Measurements from ENCODE around the gene RPL18A.
A peak's percentile ranks its signal among the peaks of the same experiment; 100 is the strongest.

The RPL18A gene

DNA sequence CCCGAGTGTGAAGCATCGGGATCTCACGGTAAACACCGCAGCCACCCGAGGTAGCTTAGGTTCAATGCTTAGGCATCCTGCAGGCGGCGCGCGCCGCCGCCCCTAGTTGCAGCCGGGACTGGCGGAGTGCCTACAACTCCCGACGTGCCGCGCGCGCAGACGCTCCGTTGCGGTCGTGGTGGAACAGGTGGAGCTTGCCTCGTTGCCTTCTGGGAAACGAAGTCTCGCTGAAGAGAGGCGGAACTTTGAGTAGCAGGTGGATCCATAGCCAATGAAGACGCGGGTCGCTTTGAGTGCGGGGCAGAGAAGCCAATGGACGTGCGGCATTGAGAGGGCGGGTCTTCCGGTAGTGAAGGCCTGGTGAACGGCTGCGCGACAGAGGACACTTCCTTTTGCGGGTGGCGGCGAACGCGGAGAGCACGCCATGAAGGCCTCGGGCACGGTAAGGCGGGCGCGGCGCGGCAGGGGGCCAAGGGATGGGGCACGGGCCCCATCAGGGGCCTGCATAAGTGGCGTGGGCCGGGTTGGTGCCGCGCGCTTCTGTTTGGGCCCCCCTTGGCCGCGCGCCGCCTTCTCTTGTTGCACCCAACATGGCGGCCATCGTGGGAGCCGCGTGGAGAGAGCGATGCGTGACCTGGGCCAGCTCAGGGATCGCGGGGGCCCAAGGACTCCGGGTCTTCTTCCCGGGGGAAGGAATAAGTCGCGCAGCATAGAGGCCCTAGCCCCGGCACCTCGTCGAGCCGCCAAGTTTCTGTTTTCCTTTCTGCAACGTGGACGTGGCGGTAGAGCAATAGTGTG lies at the start of gene RPL18A:
Gene RPL18A, plus strand, starts transcription at position 378 of the 798 bp plus-strand sequence. Its CDS starts 47 bp downstream, at position 425.
- Histone ChIP-seq H3K27ac (ENCODE audit: low read length) (peak within 1 kb of the TSS; percentile 93), H3K4me1 (ENCODE audit: control insufficient read depth, low read depth, low read length) (peaks cover 8% of the 10 kb centered on the region), H3K27me3 (ENCODE audit: control insufficient read depth, insufficient read depth, low read length) (peaks cover 4% of the 10 kb centered on the region), H3K36me3 (ENCODE audit: control insufficient read depth, low read depth, low read length) (peaks cover 46% of the 10 kb centered on the region), H3K4me3 (ENCODE audit: low read length) (peak within 1 kb of the TSS; percentile 100), H3K9me3 (ENCODE audit: control insufficient read depth, low read depth, low read length) (no peaks in the 10 kb centered on the region), H3K9ac (ENCODE audit: low read length) (peak within 1 kb of the TSS; percentile 100)

DNA sequence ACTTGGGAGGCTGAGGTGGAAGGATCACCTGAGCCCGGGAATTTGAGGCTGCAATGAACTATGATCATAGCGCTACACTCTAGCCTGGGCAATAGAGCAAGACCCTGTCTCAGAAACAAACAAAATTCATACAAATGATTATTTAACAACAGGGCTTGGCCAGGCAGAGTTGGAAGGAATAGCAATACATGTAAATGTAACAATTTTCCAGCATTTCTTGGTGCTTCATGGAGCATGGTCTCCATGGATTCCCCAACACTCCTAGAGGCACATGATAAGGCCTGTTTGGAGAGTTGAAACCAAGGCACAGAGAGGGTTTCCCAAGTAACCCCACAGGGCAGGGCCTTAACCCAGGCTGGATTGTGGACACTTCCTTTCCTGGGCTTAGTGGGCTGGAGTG lies 48.6 kb upstream of the RPL18A start:
- H3K4me1 ChIP-seq (ENCODE audit: control insufficient read depth, low read depth, low read length) = no peaks in the 10 kb centered on the region
- H3K27ac ChIP-seq (ENCODE audit: low read length) = no peak overlapping the region
- no peaks in the 10 kb centered on the region for H3K36me3 ChIP-seq (ENCODE audit: control insufficient read depth, low read depth, low read length)
- H3K9ac ChIP-seq (ENCODE audit: low read length) = no peak overlapping the region
- H3K4me3 ChIP-seq (ENCODE audit: low read length) = no peak overlapping the region
- no peaks in the 10 kb centered on the region for H3K9me3 ChIP-seq (ENCODE audit: control insufficient read depth, low read depth, low read length)
- H3K27me3 ChIP-seq (ENCODE audit: control insufficient read depth, insufficient read depth, low read length) = no peaks in the 10 kb centered on the region

DNA sequence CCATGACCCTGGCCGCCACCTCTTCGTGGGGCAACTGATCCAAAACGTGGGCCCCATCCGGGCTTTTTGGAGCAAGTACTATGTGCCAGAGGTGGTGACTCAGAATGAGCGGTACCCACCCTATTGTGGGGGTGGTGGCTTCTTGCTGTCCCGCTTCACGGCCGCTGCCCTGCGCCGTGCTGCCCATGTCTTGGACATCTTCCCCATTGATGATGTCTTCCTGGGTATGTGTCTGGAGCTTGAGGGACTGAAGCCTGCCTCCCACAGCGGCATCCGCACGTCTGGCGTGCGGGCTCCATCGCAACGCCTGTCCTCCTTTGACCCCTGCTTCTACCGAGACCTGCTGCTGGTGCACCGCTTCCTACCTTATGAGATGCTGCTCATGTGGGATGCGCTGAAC lies 48.0 kb upstream of the RPL18A start:
- no peaks in the 10 kb centered on the region for H3K27me3 ChIP-seq (ENCODE audit: control insufficient read depth, insufficient read depth, low read length)
- H3K4me1 ChIP-seq (ENCODE audit: control insufficient read depth, low read depth, low read length) = no peaks in the 10 kb centered on the region
- no peak overlapping the region for H3K4me3 ChIP-seq (ENCODE audit: low read length)
- H3K36me3 ChIP-seq (ENCODE audit: control insufficient read depth, low read depth, low read length) = no peaks in the 10 kb centered on the region
- no peak overlapping the region for H3K27ac ChIP-seq (ENCODE audit: low read length)
- H3K9me3 ChIP-seq (ENCODE audit: control insufficient read depth, low read depth, low read length) = no peaks in the 10 kb centered on the region
- no peak overlapping the region for H3K9ac ChIP-seq (ENCODE audit: low read length)

DNA sequence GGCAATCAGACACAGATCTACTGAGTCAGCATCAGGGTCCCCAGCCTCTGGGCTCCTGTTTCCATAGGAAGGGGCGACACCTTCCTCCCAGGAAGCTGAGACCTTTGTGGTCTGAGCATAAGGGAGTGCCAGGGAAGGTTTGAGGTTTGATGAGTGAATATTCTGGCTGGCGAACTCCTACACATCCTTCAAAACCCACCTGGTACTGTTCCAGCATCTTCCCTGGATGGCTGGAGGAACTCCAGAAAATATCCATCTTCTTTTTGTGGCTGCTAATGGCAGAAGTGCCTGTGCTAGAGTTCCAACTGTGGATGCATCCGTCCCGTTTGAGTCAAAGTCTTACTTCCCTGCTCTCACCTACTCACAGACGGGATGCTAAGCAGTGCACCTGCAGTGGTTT lies 47.6 kb upstream of the RPL18A start:
- Histone ChIP-seq H3K27me3 (ENCODE audit: control insufficient read depth, insufficient read depth, low read length) (no peaks in the 10 kb centered on the region), H3K27ac (ENCODE audit: low read length) (no peak overlapping the region), H3K9ac (ENCODE audit: low read length) (no peak overlapping the region), H3K9me3 (ENCODE audit: control insufficient read depth, low read depth, low read length) (no peaks in the 10 kb centered on the region), H3K4me1 (ENCODE audit: control insufficient read depth, low read depth, low read length) (no peaks in the 10 kb centered on the region), H3K4me3 (ENCODE audit: low read length) (no peak overlapping the region), H3K36me3 (ENCODE audit: control insufficient read depth, low read depth, low read length) (no peaks in the 10 kb centered on the region)

DNA sequence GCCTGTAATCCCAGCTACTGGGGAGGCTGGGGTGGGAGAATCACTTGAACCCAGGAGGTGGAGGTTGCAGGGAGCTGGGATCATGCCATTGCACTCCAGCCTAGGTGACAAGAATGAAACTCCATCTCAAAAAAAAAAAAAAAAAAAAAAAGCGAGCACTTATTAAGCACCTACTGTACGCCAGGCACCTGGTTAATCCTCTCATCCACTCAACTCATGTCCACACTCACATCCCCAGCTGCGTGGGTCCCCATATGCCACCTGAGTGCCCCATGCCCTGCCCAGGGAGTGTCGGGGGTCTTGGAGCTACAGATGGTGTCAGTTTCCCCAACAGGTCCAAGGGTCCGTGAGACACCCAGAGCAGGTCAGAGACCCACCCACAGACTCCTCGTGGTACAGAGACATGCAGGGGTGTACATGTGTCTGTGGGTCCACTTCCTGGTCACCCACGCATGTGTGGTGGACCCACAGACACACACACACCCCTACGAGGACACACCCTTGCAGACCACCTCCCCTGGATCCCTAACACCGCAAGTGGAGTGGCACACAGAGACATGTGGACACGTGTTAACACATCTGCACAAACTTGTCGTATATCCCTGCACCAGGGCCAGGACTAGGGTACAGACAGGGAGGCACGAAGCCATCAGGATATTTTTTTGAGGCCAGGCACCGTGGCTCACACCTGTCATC lies 41.9 kb upstream of the RPL18A start:
- Histone ChIP-seq H3K9ac (ENCODE audit: low read length) (no peak overlapping the region), H3K9me3 (ENCODE audit: control insufficient read depth, low read depth, low read length) (no peaks in the 10 kb centered on the region), H3K27me3 (ENCODE audit: control insufficient read depth, insufficient read depth, low read length) (no peaks in the 10 kb centered on the region), H3K36me3 (ENCODE audit: control insufficient read depth, low read depth, low read length) (no peaks in the 10 kb centered on the region), H3K4me1 (ENCODE audit: control insufficient read depth, low read depth, low read length) (no peaks in the 10 kb centered on the region), H3K4me3 (ENCODE audit: low read length) (no peak overlapping the region), H3K27ac (ENCODE audit: low read length) (no peak overlapping the region)

DNA sequence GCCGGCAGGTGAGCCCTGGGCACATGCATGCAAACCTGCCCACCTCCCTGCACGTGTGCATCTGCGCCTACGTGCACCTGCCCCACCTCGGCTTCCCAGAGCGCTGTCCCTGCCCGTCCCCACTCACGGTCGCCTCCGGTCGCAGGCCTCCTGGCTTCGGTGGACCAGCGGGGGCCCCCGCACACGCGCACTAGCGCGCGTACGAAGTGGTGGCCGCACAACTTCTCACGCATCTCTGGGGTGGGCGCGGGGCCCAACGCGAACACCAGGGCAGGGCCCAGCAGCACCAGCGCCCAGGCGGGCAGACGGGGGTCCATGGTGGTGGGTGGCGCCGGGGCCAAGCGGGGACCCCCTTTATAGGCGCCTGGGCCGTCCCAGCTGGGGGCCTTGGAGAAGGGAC lies 38.5 kb upstream of the RPL18A start, which contains the start of gene INSL3:
Gene INSL3, minus strand, starts transcription at position 330 of the 400 bp plus-strand sequence. Its CDS starts 13 bp downstream, at position 317.
- no peaks in the 10 kb centered on the region for H3K36me3 ChIP-seq (ENCODE audit: control insufficient read depth, low read depth, low read length)
- H3K27ac ChIP-seq (ENCODE audit: low read length) = no peak within 1 kb of the TSS

DNA sequence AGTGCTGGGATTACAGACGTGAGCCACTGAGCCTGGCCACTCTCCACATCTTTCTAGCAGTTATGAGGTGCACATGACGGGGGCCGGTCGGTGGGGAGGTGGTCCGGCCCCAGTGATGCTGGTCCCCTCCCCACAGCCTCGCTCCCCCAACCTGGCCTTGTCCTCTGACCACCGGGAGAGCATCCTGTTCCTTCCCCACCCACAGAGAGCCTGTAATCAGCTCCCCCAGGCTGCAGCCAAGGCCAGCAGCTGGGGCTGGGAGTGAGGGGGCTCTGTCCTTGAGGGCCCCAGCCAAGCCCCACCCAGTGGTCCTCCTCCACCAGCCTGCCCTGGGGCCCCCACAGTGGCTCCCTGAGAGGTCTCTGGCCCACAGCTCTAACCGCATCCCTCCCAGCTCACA lies 35.4 kb upstream of the RPL18A start:
- H3K9me3 ChIP-seq (ENCODE audit: control insufficient read depth, low read depth, low read length) = no peaks in the 10 kb centered on the region

More for the DNA sequence above, 38.5 kb upstream of the RPL18A start, which contains the start of gene INSL3:
- Histone ChIP-seq H3K4me1 (ENCODE audit: control insufficient read depth, low read depth, low read length) (no peaks in the 10 kb centered on the region), H3K9ac (ENCODE audit: low read length) (no peak within 1 kb of the TSS), H3K27me3 (ENCODE audit: control insufficient read depth, insufficient read depth, low read length) (no peaks in the 10 kb centered on the region), H3K9me3 (ENCODE audit: control insufficient read depth, low read depth, low read length) (no peaks in the 10 kb centered on the region), H3K4me3 (ENCODE audit: low read length) (no peak within 1 kb of the TSS)

DNA sequence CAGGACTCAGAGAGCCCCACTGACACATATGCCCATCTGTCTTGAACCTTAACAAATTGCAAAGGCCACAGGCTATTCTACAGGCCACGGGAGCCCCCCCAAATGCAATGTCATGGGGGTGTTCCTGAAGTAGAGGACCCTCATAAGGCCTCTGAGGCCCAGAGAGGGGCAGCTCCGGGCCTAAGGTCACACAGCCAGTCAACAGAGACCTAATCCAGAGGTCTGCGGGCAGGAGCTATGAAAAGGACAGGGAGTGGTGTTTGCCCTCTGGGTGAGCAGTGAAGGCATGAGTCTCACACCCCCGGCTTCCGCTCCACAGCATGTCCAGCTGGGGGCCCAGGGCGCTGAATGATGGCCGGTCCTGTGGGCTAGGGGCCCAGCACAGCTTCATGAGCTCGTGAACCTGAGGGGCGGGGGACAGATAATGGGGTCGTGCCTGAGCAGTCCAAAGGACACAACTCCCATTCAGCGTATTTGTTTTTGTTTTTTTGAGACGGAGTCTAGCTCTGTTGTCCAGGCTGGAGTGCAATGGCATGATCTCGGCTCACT lies 33.1 kb upstream of the RPL18A start:
- no peak overlapping the region for H3K9ac ChIP-seq (ENCODE audit: low read length)
- H3K36me3 ChIP-seq (ENCODE audit: control insufficient read depth, low read depth, low read length) = no peaks in the 10 kb centered on the region
- peaks cover 4% of the 10 kb centered on the region for H3K4me1 ChIP-seq (ENCODE audit: control insufficient read depth, low read depth, low read length)
- H3K4me3 ChIP-seq (ENCODE audit: low read length) = no peak overlapping the region
- H3K27ac ChIP-seq (ENCODE audit: low read length) = no peak overlapping the region
- no peaks in the 10 kb centered on the region for H3K27me3 ChIP-seq (ENCODE audit: control insufficient read depth, insufficient read depth, low read length)
- H3K9me3 ChIP-seq (ENCODE audit: control insufficient read depth, low read depth, low read length) = no peaks in the 10 kb centered on the region

More for the DNA sequence above, 35.4 kb upstream of the RPL18A start:
- Histone ChIP-seq H3K4me1 (ENCODE audit: control insufficient read depth, low read depth, low read length) (no peaks in the 10 kb centered on the region), H3K36me3 (ENCODE audit: control insufficient read depth, low read depth, low read length) (no peaks in the 10 kb centered on the region), H3K4me3 (ENCODE audit: low read length) (no peak overlapping the region), H3K9ac (ENCODE audit: low read length) (no peak overlapping the region), H3K27ac (ENCODE audit: low read length) (no peak overlapping the region), H3K27me3 (ENCODE audit: control insufficient read depth, insufficient read depth, low read length) (no peaks in the 10 kb centered on the region)

DNA sequence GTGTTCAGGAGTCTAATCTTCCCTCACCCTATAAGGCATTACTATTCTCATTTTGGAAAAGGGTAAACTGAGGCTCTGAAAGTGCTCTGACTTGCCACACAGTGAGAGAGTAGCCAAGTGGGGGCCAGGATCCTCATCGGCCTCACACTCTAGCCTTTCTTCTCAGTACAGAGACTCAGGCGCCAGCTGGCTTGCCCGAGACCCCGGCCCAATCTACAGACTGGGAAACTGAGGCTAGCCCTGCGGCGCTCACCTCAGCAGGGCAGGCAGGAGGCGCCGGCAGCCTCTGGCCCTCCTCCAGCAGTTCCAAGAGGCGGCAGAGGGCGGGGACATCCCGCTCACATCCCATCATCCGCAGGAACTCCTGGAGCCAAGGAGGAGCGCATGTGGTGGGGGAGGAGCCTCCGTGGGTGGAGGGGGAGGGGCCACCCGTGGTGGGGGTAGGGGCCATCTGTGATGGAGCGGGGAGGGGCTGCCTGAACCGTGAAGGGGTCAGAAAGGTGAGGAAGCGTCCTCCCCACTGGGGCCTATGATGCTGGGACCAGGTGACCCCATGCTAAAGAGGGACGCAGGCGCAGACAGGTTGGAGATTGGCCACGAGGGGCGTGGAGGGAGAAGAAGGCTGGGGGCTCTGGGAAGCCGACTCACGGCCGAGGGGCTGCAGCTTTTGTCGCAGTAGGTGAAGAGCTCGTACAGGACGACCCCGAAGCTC lies 29.7 kb upstream of the RPL18A start:
- H3K27me3 ChIP-seq (ENCODE audit: control insufficient read depth, insufficient read depth, low read length) = no peaks in the 10 kb centered on the region
- no peaks in the 10 kb centered on the region for H3K9me3 ChIP-seq (ENCODE audit: control insufficient read depth, low read depth, low read length)
- no peaks in the 10 kb centered on the region for H3K36me3 ChIP-seq (ENCODE audit: control insufficient read depth, low read depth, low read length)
- H3K27ac ChIP-seq (ENCODE audit: low read length) = peak overlapping the region; percentile 38
- peak overlapping the region; percentile 46 for H3K9ac ChIP-seq (ENCODE audit: low read length)
- peak overlapping the region; percentile 66 for H3K4me3 ChIP-seq (ENCODE audit: low read length)
- H3K4me1 ChIP-seq (ENCODE audit: control insufficient read depth, low read depth, low read length) = peaks cover 4% of the 10 kb centered on the region

DNA sequence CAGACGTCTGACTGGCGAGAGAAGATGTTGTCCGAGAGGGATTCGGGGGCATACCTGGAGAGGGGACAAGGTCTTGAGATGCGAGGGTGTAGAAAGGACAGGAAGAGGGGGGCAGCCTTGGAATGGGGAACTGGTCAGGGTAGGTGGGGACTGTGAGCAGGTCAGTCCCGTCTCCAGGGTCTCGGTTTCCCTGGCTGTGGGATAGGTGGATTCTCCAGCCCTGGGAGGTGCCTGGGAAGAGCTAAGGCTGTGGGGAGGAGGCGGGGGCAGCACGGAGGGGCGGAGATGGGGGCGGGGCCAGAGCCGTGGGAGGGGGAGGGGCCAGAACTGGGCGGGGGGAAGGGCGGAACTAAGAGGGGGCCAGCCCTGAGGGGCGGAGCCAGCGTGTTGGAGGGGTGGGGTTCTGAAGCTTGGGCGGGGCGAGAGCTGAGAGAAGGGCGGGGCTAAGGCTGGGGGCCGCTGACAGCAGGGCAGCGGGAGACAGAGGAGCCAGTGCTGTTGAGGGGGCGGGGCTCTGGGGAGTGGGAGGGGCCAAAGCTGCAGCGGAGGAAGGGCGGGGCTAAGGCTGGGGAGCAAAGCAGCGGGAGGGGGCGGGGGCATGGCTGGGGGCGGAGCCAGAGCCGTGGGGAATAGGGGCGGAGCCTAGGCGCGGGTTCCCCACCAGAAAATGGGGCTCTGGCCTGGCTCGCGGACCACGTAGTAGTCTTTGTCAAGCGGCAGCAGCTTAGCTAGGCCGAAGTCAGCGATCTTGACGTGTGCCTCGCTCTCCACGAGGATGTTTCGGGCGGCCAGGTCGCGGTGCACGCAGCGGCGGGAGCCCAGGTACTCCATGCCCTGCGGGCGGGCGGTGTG lies 28.9 kb upstream of the RPL18A start:
- H3K27ac ChIP-seq (ENCODE audit: low read length) = peak overlapping the region; percentile 38
- peaks cover 4% of the 10 kb centered on the region for H3K4me1 ChIP-seq (ENCODE audit: control insufficient read depth, low read depth, low read length)
- no peaks in the 10 kb centered on the region for H3K9me3 ChIP-seq (ENCODE audit: control insufficient read depth, low read depth, low read length)
- H3K9ac ChIP-seq (ENCODE audit: low read length) = peak overlapping the region; percentile 46
- no peaks in the 10 kb centered on the region for H3K27me3 ChIP-seq (ENCODE audit: control insufficient read depth, insufficient read depth, low read length)
- no peaks in the 10 kb centered on the region for H3K36me3 ChIP-seq (ENCODE audit: control insufficient read depth, low read depth, low read length)
- H3K4me3 ChIP-seq (ENCODE audit: low read length) = peak overlapping the region; percentile 66
